SK-N-SH (cell line): ENCODE results near the gene CSRNP3. TPM values are rescaled to one million over a fixed set of nuclear protein-coding genes. Genes with fewer than 3 reads are reported as not detected.

ENCODE experiments used
- CTCF ChIA-PET: fragments of 300-600, 350-600 bp; formaldehyde crosslinking; extraction: SDS; loops from one replicate; lab custom pipeline; 2021; lab: Yijun Ruan, JAX
- POLR2A ChIA-PET: fragments of 350-600 bp; sonication (Branson Sonifier 250); formaldehyde crosslinking; extraction: SDS; loops from one replicate; lab custom pipeline; 2020; ENCODE audit warnings: antibody characterized with exemption, inconsistent platforms; lab: Yijun Ruan, JAX
- DNase-seq: peaks from one replicate; pipeline ENCODE4 v3.0.0; 2012
- H2AFZ ChIP-seq: fragments of 200-600 bp; sonication (generic); 2 replicates; pipeline ENCODE4 v1.8.1; 2016; ENCODE audit warnings: antibody characterized with exemption, mild to moderate bottlenecking, low read depth
- H3F3A ChIP-seq: fragments of 200-600 bp; sonication (generic); replicated peaks from 2 replicates; pipeline ENCODE3; 2016; ENCODE audit warnings: antibody characterized with exemption, mild to moderate bottlenecking; ENCODE audit not compliant: insufficient read depth
- H3K27ac ChIP-seq, 2 experiments: fragments of 200-500 bp in 1 of 2; fragments of 200-600 bp in 1 of 2; sonication (Bioruptor generic) in 1 of 2; sonication (generic), shearing (Covaris generic) in 1 of 2; 2 replicates each; pipeline versions ENCODE4 v1.5.1 to v1.6.1; 2014 to 2016; ENCODE audit warnings: low read depth in 2 of 2, inconsistent platforms in 1 of 2, low read length in 1 of 2, mild to moderate bottlenecking in 1 of 2, mixed read lengths in 1 of 2
- H3K27me3 ChIP-seq: fragments of 200-600 bp; sonication (generic), shearing (Covaris generic); 2 replicates; pipeline ENCODE4 v1.6.1; 2016; ENCODE audit warnings: mixed run types; ENCODE audit not compliant: insufficient read depth
- H3K36me3 ChIP-seq, 2 experiments: fragments of 200-500 bp in 1 of 2; fragments of 200-600 bp in 1 of 2; sonication (Bioruptor generic) in 1 of 2; sonication (generic) in 1 of 2; replicated peaks in 1 of 2; 2 replicates each; pipeline versions ENCODE3 to v1.5.1; 2014 to 2016; ENCODE audit warnings: low read length in 1 of 2, mild to moderate bottlenecking in 1 of 2; ENCODE audit not compliant: insufficient read depth in 2 of 2, control insufficient read depth in 1 of 2
- H3K4me1 ChIP-seq, 2 experiments: fragments of 200-500 bp in 1 of 2; fragments of 200-600 bp in 1 of 2; sonication (Bioruptor generic) in 1 of 2; sonication (generic), shearing (Covaris generic) in 1 of 2; 2 replicates each; pipeline versions ENCODE4 v1.5.1 to v1.6.1; 2014 to 2016; ENCODE audit warnings: low read depth in 1 of 2, low read length in 1 of 2, mixed run types in 1 of 2; ENCODE audit not compliant: insufficient read depth in 2 of 2, control insufficient read depth in 1 of 2
- H3K4me2 ChIP-seq: fragments of 200-600 bp; sonication (generic), shearing (Covaris generic); 2 replicates; pipeline ENCODE4 v1.6.1; 2017; ENCODE audit warnings: mixed run types
- H3K4me3 ChIP-seq, 2 experiments: fragments of 200-500 bp in 1 of 2; fragments of 200-600 bp in 1 of 2; sonication (Bioruptor generic) in 1 of 2; sonication (generic), shearing (Covaris generic) in 1 of 2; 2 replicates each; pipeline versions ENCODE4 v1.5.1 to v1.8.1; 2014 to 2016; ENCODE audit warnings: low read depth in 2 of 2, inconsistent platforms in 1 of 2, low read length in 1 of 2, mild to moderate bottlenecking in 1 of 2, mixed read lengths in 1 of 2, moderate library complexity in 1 of 2
- H3K79me2 ChIP-seq: fragments of 200-600 bp; sonication (generic); 2 replicates; pipeline ENCODE4 v1.8.1; 2017; ENCODE audit warnings: mild to moderate bottlenecking; ENCODE audit not compliant: insufficient read depth
- H3K9ac ChIP-seq: fragments of 200-600 bp; sonication (generic); 2 replicates; pipeline ENCODE4 v1.6.1; 2017; ENCODE audit warnings: mixed run types
- H3K9me2 ChIP-seq: fragments of 200-600 bp; sonication (generic); 2 replicates; pipeline ENCODE4 v1.6.1; 2017; ENCODE audit warnings: mixed run types
- H3K9me3 ChIP-seq: fragments of 200-600 bp; sonication (generic); 2 replicates; pipeline ENCODE4 v1.6.1; 2017; ENCODE audit warnings: mixed run types, mild to moderate bottlenecking, moderate library complexity
- H4K20me1 ChIP-seq: fragments of 200-600 bp; sonication (generic); 2 replicates; pipeline ENCODE4 v1.6.1; 2017; ENCODE audit warnings: mild to moderate bottlenecking, mixed run types; ENCODE audit not compliant: insufficient read depth
- CHD2 ChIP-seq: fragments of 150-350 bp; IDR thresholded peaks from 2 replicates; pipeline ENCODE4 v1.6.1; 2018; ENCODE audit warnings: low read length; ENCODE audit not compliant: partially characterized antibody
- ELF1 ChIP-seq: IDR thresholded peaks from 2 replicates; pipeline ENCODE4 v1.4.0; 2012
- FOSL2 ChIP-seq: IDR thresholded peaks from 2 replicates; pipeline ENCODE4 v1.4.0; 2012; ENCODE audit warnings: low read depth, mild to moderate bottlenecking, moderate library complexity, borderline replicate concordance
- FOXM1 ChIP-seq: IDR thresholded peaks from 2 replicates; pipeline ENCODE4 v1.4.0; 2012; ENCODE audit warnings: low read depth, mild to moderate bottlenecking
- GABPA ChIP-seq: IDR thresholded peaks from 2 replicates; pipeline ENCODE4 v1.4.0; 2012; ENCODE audit warnings: low read depth, mild to moderate bottlenecking
- GATA2 ChIP-seq: sonication (generic); formaldehyde crosslinking; IDR thresholded peaks from 2 replicates; pipeline ENCODE4 v1.5.0; 2020; ENCODE audit warnings: mild to moderate bottlenecking, missing genetic modification reagents
- JUND ChIP-seq: IDR thresholded peaks from 2 replicates; pipeline ENCODE4 v1.4.0; 2012
- MEF2A ChIP-seq: IDR thresholded peaks from 2 replicates; pipeline ENCODE4 v1.4.0; 2012; ENCODE audit warnings: low read depth, borderline replicate concordance
- MXI1 ChIP-seq: IDR thresholded peaks from 2 replicates; pipeline ENCODE4 v1.6.1; 2012; ENCODE audit warnings: mild to moderate bottlenecking, low read depth, low read length, improper control_type of control experiment
- NRF1 ChIP-seq: IDR thresholded peaks from 2 replicates; pipeline ENCODE4 v1.6.1; 2012; ENCODE audit warnings: low read depth, mild to moderate bottlenecking, low read length
- POLR2AphosphoS5 ChIP-seq: IDR thresholded peaks from 2 replicates; pipeline ENCODE4 v1.6.1; 2012; ENCODE audit warnings: low read depth, low read length
- RCOR1 ChIP-seq: fragments of 150-350 bp; IDR thresholded peaks from 2 replicates; pipeline ENCODE4 v1.6.1; 2017; ENCODE audit warnings: antibody characterized with exemption, low read length
- RFX5 ChIP-seq: IDR thresholded peaks from 2 replicates; pipeline ENCODE4 v1.6.1; 2012; ENCODE audit warnings: mild to moderate bottlenecking, improper control_type of control experiment, low read length
- RXRA ChIP-seq: IDR thresholded peaks from 2 replicates; pipeline ENCODE4 v1.4.0; 2012; ENCODE audit warnings: low read depth, mild to moderate bottlenecking, borderline replicate concordance
- SIN3A ChIP-seq: IDR thresholded peaks from 2 replicates; pipeline ENCODE4 v1.6.1; 2012; ENCODE audit warnings: low read depth, mild to moderate bottlenecking, low read length, moderate library complexity, borderline replicate concordance
- SMC3 ChIP-seq: IDR thresholded peaks from 2 replicates; pipeline ENCODE4 v1.6.1; 2012; ENCODE audit warnings: low read depth, low read length, improper control_type of control experiment
- TCF12 ChIP-seq: IDR thresholded peaks from 2 replicates; pipeline ENCODE4 v1.4.0; 2012
- YY1 ChIP-seq: IDR thresholded peaks from 2 replicates; pipeline ENCODE4 v1.4.0; 2012; ENCODE audit warnings: low read depth, mild to moderate bottlenecking
- WGBS: methylation state at CpG from one replicate; pipeline ENCODE4 v1.1.6; 2017; ENCODE audit warnings: low lambda C conversion rate; 5-methylcytosine and 5-hydroxymethylcytosine counted together
- polyA plus RNA-seq, 3 experiments: library from polyadenylated mRNA; depleted of rRNA; stranded (reverse); fragments of >200 nt; gene quantifications; 2 replicates each; pipeline ENCODE4 v1.2.3, GENCODE V29; 2012
- TF ChIP-seq, protein P1 (sequence below): IDR thresholded peaks from 2 replicates; pipeline ENCODE4 v1.4.0; 2012; ENCODE audit warnings: low read depth, borderline replicate concordance
- TF ChIP-seq, protein P2 (sequence below): IDR thresholded peaks from 2 replicates; pipeline ENCODE4; 2012
- TF ChIP-seq, protein P3 (sequence below): fragments of 150-350 bp; IDR thresholded peaks from 2 replicates; pipeline ENCODE4 v1.6.1; 2017; ENCODE audit warnings: antibody characterized with exemption, low read length, low read depth, borderline replicate concordance
- TF ChIP-seq, protein P4 (sequence below): IDR thresholded peaks from 2 replicates; pipeline ENCODE4 v1.6.1; 2012; ENCODE audit warnings: mild to moderate bottlenecking, low read depth, low read length, moderate library complexity

CSRNP3 gene
- polyA plus RNA-seq, 1 of the 3 experiments (the other 2 are of a cell fraction): 1.0 TPM

DNA sequence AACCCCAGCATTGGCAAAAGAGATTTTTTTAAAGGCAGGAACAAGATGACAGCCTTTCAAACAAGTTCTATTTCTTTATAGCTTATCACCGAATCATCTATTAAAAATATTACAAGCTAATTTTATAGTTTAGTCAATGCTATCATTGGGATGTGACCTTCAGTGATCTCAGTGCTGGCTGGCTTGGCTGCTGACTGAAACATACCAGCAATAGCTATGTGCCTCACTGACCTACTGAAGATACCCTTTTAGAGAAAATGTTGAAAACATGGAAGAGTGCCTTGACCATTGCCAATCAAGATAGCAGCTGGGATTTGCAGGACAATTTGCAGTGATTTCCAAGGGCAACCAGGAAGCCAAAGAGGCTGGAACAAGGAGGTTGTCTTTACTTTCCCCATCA lies 44.0 kb downstream of the CSRNP3 start:
- Histone ChIP-seq H3K27ac (no peak overlapping the region), H3K27me3 (no peaks in the 10 kb centered on the region), H2AFZ (no peak overlapping the region), H4K20me1 (no peaks in the 10 kb centered on the region), H3K4me1 (no peaks in the 10 kb centered on the region; a peak in 2 of 4 replicates), H3K36me3 (peaks cover 8% of the 10 kb centered on the region in 2 experiments), H3K79me2 (no peaks in the 10 kb centered on the region), H3K9ac (no peak overlapping the region), H3K4me3 (no peak overlapping the region), H3F3A (no peaks in the 10 kb centered on the region), H3K9me3 (no peaks in the 10 kb centered on the region), H3K9me2 (no peaks in the 10 kb centered on the region), H3K4me2 (no peak overlapping the region)
- no peak for DNase-seq
- WGBS: 77% methylated on average over 1 of the region's 1 CpG
- CTCF ChIA-PET: interaction anchor here (1.1 kb wide), 1 partner anchor 20 kb away, joined by 3 read pairs; no protein-coding TSS in a partner anchor
- POLR2A ChIA-PET: no interaction called here
- TF ChIP-seq SIN3A (no peak), FOSL2 (no peak), FOXM1 (no peak), MXI1 (no peak), POLR2AphosphoS5 (no peak), RFX5 (no peak)
- TF ChIP-seq, protein P1, sequence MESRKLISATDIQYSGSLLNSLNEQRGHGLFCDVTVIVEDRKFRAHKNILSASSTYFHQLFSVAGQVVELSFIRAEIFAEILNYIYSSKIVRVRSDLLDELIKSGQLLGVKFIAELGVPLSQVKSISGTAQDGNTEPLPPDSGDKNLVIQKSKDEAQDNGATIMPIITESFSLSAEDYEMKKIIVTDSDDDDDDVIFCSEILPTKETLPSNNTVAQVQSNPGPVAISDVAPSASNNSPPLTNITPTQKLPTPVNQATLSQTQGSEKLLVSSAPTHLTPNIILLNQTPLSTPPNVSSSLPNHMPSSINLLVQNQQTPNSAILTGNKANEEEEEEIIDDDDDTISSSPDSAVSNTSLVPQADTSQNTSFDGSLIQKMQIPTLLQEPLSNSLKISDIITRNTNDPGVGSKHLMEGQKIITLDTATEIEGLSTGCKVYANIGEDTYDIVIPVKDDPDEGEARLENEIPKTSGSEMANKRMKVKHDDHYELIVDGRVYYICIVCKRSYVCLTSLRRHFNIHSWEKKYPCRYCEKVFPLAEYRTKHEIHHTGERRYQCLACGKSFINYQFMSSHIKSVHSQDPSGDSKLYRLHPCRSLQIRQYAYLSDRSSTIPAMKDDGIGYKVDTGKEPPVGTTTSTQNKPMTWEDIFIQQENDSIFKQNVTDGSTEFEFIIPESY: no peak
- TF ChIP-seq, protein P2, sequence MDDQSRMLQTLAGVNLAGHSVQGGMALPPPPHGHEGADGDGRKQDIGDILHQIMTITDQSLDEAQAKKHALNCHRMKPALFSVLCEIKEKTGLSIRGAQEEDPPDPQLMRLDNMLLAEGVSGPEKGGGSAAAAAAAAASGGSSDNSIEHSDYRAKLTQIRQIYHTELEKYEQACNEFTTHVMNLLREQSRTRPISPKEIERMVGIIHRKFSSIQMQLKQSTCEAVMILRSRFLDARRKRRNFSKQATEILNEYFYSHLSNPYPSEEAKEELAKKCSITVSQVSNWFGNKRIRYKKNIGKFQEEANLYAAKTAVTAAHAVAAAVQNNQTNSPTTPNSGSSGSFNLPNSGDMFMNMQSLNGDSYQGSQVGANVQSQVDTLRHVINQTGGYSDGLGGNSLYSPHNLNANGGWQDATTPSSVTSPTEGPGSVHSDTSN: no peak

DNA sequence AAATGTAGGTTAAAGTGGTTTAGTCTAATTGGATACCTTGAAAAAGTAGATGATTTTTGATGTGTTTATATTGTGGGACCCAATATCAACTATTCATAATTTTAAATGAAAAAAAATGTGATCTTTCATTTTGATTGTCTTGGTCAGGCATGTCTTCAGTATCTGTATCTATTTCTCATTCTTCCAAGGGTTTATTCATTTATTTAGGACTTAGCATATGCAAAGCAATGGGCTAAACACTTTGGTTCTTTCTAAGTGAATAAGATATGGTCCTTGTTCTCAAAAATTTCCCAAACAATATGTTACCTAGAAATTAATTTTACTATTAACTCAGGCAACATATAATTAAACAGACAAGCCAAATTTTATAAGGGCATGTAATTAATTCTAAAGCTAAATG lies 49.1 kb downstream of the CSRNP3 start:
- no peaks in the 10 kb centered on the region; a peak in 2 of 4 replicates for H3K4me1 ChIP-seq
- POLR2A ChIA-PET: no interaction called here
- no peaks in the 10 kb centered on the region for H3K9me2 ChIP-seq
- TF ChIP-seq RXRA (no peak), MEF2A (no peak), YY1 (no peak), ELF1 (no peak), SIN3A (no peak), JUND (no peak), NRF1 (no peak), RCOR1 (no peak), TCF12 (no peak), FOSL2 (no peak), GABPA (no peak), GATA2 (no peak), CHD2 (no peak), SMC3 (no peak)
- TF ChIP-seq, protein P2: no peak
- TF ChIP-seq, protein P3, sequence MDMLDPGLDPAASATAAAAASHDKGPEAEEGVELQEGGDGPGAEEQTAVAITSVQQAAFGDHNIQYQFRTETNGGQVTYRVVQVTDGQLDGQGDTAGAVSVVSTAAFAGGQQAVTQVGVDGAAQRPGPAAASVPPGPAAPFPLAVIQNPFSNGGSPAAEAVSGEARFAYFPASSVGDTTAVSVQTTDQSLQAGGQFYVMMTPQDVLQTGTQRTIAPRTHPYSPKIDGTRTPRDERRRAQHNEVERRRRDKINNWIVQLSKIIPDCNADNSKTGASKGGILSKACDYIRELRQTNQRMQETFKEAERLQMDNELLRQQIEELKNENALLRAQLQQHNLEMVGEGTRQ: no peak
- TF ChIP-seq, protein P4, sequence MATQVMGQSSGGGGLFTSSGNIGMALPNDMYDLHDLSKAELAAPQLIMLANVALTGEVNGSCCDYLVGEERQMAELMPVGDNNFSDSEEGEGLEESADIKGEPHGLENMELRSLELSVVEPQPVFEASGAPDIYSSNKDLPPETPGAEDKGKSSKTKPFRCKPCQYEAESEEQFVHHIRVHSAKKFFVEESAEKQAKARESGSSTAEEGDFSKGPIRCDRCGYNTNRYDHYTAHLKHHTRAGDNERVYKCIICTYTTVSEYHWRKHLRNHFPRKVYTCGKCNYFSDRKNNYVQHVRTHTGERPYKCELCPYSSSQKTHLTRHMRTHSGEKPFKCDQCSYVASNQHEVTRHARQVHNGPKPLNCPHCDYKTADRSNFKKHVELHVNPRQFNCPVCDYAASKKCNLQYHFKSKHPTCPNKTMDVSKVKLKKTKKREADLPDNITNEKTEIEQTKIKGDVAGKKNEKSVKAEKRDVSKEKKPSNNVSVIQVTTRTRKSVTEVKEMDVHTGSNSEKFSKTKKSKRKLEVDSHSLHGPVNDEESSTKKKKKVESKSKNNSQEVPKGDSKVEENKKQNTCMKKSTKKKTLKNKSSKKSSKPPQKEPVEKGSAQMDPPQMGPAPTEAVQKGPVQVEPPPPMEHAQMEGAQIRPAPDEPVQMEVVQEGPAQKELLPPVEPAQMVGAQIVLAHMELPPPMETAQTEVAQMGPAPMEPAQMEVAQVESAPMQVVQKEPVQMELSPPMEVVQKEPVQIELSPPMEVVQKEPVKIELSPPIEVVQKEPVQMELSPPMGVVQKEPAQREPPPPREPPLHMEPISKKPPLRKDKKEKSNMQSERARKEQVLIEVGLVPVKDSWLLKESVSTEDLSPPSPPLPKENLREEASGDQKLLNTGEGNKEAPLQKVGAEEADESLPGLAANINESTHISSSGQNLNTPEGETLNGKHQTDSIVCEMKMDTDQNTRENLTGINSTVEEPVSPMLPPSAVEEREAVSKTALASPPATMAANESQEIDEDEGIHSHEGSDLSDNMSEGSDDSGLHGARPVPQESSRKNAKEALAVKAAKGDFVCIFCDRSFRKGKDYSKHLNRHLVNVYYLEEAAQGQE: no peak

More for the DNA sequence above, 49.1 kb downstream of the CSRNP3 start:
- H3K27ac ChIP-seq: no peak overlapping the region
- H3K4me3 ChIP-seq: no peak overlapping the region
- H2AFZ ChIP-seq: no peak overlapping the region
- peaks cover 11 to 21% of the 10 kb centered on the region in 2 experiments for H3K36me3 ChIP-seq
- no peaks in the 10 kb centered on the region for H3K79me2 ChIP-seq
- no peaks in the 10 kb centered on the region for H3K27me3 ChIP-seq
- no peaks in the 10 kb centered on the region for H3K9me3 ChIP-seq
- H4K20me1 ChIP-seq: no peaks in the 10 kb centered on the region
- DNase-seq: no peak
- H3F3A ChIP-seq: no peaks in the 10 kb centered on the region
- CTCF ChIA-PET: interaction anchor here (0.8 kb wide), 1 partner anchor 11 kb away, joined by 3 read pairs; no protein-coding TSS in a partner anchor
- no peak overlapping the region for H3K9ac ChIP-seq
- no peak overlapping the region for H3K4me2 ChIP-seq
